ENCODE measurements around the gene TSPAN14. TPM values are rescaled to one million over a fixed set of nuclear protein-coding genes. Genes with fewer than 3 reads are reported as not detected.

Gene TSPAN14
- total and polyA plus RNA-seq, 2 of the 8 experiments (the other 6 are each of a cell fraction or from before 2014, with no cell fraction given), result 47.4 to 57.8 TPM

DNA sequence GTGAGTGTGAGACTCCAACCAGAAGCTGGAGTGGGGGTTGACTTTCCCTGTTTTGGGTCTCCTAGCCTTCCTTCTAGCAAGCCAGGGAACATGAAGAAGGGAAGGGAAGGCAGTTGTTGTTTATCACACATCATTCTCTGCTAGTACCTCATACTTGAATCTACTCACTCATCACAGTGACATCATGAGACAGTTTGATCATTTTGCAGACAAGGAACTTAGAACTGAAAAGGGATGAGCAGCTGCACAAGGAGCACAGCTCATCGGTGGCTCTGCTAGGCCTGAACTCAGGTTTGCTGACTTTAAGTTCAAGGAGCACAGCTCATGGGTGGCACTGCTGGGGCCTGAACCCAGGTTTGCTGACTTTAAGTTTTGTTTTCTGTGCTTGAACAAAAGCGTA lies 26.6 kb upstream of the TSPAN14 start (continued):
- TF ChIP-seq, protein P1, sequence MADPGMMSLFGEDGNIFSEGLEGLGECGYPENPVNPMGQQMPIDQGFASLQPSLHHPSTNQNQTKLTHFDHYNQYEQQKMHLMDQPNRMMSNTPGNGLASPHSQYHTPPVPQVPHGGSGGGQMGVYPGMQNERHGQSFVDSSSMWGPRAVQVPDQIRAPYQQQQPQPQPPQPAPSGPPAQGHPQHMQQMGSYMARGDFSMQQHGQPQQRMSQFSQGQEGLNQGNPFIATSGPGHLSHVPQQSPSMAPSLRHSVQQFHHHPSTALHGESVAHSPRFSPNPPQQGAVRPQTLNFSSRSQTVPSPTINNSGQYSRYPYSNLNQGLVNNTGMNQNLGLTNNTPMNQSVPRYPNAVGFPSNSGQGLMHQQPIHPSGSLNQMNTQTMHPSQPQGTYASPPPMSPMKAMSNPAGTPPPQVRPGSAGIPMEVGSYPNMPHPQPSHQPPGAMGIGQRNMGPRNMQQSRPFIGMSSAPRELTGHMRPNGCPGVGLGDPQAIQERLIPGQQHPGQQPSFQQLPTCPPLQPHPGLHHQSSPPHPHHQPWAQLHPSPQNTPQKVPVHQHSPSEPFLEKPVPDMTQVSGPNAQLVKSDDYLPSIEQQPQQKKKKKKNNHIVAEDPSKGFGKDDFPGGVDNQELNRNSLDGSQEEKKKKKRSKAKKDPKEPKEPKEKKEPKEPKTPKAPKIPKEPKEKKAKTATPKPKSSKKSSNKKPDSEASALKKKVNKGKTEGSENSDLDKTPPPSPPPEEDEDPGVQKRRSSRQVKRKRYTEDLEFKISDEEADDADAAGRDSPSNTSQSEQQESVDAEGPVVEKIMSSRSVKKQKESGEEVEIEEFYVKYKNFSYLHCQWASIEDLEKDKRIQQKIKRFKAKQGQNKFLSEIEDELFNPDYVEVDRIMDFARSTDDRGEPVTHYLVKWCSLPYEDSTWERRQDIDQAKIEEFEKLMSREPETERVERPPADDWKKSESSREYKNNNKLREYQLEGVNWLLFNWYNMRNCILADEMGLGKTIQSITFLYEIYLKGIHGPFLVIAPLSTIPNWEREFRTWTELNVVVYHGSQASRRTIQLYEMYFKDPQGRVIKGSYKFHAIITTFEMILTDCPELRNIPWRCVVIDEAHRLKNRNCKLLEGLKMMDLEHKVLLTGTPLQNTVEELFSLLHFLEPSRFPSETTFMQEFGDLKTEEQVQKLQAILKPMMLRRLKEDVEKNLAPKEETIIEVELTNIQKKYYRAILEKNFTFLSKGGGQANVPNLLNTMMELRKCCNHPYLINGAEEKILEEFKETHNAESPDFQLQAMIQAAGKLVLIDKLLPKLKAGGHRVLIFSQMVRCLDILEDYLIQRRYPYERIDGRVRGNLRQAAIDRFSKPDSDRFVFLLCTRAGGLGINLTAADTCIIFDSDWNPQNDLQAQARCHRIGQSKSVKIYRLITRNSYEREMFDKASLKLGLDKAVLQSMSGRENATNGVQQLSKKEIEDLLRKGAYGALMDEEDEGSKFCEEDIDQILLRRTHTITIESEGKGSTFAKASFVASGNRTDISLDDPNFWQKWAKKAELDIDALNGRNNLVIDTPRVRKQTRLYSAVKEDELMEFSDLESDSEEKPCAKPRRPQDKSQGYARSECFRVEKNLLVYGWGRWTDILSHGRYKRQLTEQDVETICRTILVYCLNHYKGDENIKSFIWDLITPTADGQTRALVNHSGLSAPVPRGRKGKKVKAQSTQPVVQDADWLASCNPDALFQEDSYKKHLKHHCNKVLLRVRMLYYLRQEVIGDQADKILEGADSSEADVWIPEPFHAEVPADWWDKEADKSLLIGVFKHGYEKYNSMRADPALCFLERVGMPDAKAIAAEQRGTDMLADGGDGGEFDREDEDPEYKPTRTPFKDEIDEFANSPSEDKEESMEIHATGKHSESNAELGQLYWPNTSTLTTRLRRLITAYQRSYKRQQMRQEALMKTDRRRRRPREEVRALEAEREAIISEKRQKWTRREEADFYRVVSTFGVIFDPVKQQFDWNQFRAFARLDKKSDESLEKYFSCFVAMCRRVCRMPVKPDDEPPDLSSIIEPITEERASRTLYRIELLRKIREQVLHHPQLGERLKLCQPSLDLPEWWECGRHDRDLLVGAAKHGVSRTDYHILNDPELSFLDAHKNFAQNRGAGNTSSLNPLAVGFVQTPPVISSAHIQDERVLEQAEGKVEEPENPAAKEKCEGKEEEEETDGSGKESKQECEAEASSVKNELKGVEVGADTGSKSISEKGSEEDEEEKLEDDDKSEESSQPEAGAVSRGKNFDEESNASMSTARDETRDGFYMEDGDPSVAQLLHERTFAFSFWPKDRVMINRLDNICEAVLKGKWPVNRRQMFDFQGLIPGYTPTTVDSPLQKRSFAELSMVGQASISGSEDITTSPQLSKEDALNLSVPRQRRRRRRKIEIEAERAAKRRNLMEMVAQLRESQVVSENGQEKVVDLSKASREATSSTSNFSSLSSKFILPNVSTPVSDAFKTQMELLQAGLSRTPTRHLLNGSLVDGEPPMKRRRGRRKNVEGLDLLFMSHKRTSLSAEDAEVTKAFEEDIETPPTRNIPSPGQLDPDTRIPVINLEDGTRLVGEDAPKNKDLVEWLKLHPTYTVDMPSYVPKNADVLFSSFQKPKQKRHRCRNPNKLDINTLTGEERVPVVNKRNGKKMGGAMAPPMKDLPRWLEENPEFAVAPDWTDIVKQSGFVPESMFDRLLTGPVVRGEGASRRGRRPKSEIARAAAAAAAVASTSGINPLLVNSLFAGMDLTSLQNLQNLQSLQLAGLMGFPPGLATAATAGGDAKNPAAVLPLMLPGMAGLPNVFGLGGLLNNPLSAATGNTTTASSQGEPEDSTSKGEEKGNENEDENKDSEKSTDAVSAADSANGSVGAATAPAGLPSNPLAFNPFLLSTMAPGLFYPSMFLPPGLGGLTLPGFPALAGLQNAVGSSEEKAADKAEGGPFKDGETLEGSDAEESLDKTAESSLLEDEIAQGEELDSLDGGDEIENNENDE (IDR thresholded peaks at IDR 0.05; ENCODE audit: insufficient replicate concordance, low read length), result no peak
- TF ChIP-seq RFX5 (IDR thresholded peaks at IDR 0.05; ENCODE audit: borderline replicate concordance, low read depth, low read length), result no peak
